Adrenal gland (tissue), 5 donors: Measurements from ENCODE around the gene TM4SF18.

Experiments
- POLR2A ChIP-seq, 2 donors: fragments of 450-650 bp; IDR thresholded peaks; one replicate each; pipeline ENCODE4 v1.6.1; 2017; ENCODE audit warnings: antibody characterized with exemption in 2 of 2, mild to moderate bottlenecking in 2 of 2, moderate library complexity in 1 of 2
- TF ChIP-seq, protein P1 (sequence below), 6 experiments: fragments of 450-650 bp in 4 of 6; fragments of 200-600 bp in 2 of 6; sonication (generic) in 1 of 6; IDR thresholded peaks; 1 replicate in 5 of 6; 2 replicates in 1 of 6; pipeline versions ENCODE4 v1.5.1 to v1.8.0; 2016 to 2021; ENCODE audit warnings: antibody characterized with exemption in 6 of 6, mild to moderate bottlenecking in 2 of 6, moderate library complexity in 1 of 6
- donor health status: DM: no; HTN: no; CAD: no.

DNA sequence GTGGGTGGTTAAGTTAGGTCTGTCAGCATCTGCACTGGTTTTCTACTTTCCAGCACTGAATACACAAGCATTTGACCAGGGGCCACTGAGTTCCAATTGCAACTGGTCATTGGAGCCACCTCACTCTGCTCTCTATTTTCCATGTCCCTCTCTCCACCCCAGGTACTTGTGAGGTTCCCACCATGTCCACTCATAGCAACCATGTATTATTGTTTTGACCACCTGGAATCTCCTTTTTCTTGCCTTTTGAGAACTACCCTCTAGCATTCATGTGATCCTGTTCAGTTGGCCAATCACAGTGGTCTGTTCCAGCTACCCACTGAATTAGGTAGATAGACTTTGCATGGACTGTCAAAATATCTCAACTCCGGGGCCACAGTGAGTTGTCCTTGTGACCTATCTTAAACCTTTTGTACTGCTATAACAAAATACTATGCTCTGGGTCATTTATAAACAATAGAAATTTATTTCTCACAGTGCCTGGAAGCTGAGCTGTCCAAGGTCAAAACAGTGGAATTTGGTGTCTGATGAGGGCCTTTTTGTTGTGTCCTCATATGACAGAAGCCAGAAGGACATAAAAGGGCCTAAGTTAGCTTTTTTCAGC, 20.2 kb upstream of the TM4SF18 start:
- TF ChIP-seq, protein P1, sequence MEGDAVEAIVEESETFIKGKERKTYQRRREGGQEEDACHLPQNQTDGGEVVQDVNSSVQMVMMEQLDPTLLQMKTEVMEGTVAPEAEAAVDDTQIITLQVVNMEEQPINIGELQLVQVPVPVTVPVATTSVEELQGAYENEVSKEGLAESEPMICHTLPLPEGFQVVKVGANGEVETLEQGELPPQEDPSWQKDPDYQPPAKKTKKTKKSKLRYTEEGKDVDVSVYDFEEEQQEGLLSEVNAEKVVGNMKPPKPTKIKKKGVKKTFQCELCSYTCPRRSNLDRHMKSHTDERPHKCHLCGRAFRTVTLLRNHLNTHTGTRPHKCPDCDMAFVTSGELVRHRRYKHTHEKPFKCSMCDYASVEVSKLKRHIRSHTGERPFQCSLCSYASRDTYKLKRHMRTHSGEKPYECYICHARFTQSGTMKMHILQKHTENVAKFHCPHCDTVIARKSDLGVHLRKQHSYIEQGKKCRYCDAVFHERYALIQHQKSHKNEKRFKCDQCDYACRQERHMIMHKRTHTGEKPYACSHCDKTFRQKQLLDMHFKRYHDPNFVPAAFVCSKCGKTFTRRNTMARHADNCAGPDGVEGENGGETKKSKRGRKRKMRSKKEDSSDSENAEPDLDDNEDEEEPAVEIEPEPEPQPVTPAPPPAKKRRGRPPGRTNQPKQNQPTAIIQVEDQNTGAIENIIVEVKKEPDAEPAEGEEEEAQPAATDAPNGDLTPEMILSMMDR (IDR thresholded peaks at IDR 0.05), result no peak
- no peak for TF ChIP-seq POLR2A (IDR thresholded peaks at IDR 0.05)
